NCI-H1436 treated with DMSO at 0.1 percent for 48 hours (cell line): ENCODE data around the gene UBFD1.
A peak's percentile ranks its signal among the peaks of the same experiment; 100 is the strongest.
"Not testable (repeated sequence)": the region's sequence is repeated elsewhere in the genome, so short reads cannot be mapped to it uniquely, and the experiment has no call there.

Source experiments
- DNase-seq: peaks from one replicate; lab custom pipeline; 2025; lab: John Stamatoyannopoulos, UW

Gene UBFD1

DNA sequence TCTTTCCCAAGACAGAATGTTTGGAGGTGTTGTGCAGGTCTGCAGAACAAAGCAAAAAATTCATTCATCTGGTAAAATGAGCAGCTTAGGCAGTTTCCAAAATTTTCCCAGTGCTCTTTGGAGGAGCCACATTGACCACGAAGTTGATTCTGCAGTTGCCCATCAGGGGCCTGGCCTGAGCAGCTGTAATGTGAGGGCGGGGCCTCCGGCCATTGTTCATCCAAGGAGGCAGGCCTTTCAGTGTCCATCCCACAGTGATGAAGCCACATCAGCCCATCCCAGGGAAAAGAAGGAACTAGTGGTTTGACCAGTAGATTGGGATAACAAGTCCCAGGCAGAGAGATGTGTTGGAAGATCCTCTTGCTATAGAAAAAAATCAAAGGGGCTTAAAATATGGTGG is 10.1 kb downstream of the UBFD1 start:
- no peak for DNase-seq

GRCh38 chr16:23570992-23571632 is 13.6 kb downstream of the UBFD1 start:
- no peak for DNase-seq

GRCh38 chr16:23571895-23572294 is 14.4 kb downstream of the UBFD1 start:
- DNase-seq: no peak

- DNase-seq: no peak
Observed at GRCh38 chr16:23572394-23572793, 14.9 kb downstream of the UBFD1 start.

GRCh38 chr16:23573817-23574216 is 16.3 kb downstream of the UBFD1 start:
- no peak for DNase-seq

GRCh38 chr16:23575834-23576233 is 18.3 kb downstream of the UBFD1 start:
- DNase-seq: no peak

DNA sequence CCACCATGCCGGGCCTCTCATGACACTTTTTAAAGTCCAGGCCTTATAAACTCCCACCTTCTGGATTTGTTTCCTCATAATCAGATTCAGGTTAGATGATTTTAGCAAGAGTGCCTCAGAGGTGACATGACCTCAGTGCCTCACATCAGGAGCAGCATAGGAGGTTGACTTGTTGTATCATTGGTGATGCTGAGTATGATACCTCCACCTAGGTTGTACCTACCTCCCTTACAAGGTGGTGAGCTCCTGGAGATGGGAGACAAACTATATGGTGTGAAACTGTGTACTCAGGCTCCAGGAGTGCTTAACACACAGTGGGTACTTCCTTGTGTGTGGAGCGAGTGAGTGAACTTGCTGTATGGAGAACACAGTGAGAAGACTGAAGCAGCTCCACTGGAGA is 20.0 kb downstream of the UBFD1 start:
- DNase-seq: no peak

DNA sequence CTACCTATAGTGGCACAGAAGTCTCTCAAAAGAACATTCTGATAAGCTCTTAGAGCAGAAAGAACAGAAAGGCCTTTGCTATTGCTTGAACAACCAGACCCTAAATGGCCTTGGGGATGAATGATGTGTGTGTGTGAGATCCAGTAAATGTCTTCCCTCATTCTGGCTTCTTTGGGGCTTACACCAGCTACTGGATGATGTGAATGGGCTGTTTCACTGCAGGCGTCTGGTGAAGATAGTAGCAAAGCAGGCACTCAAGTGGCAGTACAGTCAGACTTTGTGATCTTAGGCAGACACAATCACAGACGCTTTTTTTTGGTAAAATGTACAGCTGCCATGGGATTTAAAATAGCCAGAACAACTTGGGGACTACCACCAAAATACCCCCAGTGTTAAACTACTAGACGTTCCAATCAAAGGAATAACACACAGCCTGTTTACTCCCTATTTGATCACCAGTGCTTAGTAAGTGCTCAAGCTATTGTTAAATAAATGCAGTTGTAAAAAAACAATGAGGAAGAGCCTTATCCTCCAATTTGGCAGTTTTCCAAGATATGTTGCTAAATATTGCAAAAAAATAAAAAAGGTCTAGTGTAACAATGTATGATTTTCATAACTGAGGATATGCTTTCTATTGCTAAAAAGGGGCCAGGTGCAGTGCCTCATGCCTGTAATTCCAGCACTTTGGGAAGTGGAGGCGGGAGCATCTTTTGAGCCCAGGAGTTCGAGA is 20.7 kb downstream of the UBFD1 start:
- no peak for DNase-seq

DNA sequence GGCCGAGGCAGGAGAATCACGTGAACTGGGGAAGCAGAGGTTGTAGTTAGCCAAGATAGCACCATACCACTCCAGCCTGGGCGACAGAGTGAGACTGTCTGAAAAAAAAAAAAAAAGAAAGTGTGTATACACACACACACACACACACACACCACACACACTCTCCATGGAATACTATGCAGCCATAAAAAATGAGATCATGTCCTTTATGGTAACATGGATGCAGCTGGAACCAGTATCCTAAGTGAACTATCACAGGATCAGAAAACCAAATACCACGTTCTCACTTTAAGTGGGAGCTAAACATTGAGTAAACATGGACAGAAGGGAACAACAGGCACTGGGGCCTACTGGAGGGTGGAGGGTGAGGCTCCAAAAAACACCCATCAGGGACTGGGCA is 21.8 kb downstream of the UBFD1 start:
- DNase-seq: no peak

DNA sequence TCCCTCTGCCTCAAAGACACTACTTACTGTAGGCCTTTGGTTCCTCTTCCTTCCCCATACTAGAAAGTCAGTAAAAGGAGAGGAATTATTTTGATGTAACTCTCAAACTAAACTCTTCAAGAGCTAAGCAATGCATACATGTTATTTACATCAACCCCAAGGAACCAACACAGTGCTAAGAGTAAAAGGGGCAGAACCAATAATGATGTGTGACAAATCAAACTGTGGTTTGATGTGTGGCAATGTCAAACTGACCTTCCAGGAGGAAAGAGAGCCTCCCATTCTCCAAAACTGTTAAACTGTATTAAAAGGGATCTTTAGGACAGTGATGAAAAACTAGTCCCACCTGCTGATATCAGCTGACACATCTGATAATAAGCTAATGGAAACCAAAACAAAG is 22.9 kb downstream of the UBFD1 start:
- DNase-seq: no peak

- DNase-seq: no peak
Observed at GRCh38 chr16:23581764-23582163, 24.2 kb downstream of the UBFD1 start.

DNA sequence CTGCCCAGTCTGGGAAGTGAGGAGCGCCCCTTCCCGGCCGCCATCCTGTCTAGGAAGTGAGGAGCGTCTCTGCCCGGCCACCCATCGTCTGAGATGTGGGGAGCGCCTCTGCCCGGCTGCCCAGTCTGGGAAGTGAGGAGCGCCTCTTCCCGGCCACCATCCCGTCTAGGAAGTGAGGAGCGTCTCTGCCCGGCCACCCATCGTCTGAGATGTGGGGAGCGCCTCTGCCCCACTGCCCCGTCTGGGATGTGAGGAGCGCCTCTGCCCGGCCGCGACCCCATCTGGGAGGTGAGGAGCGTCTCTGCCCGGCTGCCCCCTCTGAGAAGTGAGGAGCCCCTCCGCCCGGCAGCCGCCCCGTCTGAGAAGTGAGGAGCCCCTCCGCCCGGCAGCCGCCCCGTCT is 25.7 kb downstream of the UBFD1 start:
- DNase-seq: not testable (repeated sequence)

DNA sequence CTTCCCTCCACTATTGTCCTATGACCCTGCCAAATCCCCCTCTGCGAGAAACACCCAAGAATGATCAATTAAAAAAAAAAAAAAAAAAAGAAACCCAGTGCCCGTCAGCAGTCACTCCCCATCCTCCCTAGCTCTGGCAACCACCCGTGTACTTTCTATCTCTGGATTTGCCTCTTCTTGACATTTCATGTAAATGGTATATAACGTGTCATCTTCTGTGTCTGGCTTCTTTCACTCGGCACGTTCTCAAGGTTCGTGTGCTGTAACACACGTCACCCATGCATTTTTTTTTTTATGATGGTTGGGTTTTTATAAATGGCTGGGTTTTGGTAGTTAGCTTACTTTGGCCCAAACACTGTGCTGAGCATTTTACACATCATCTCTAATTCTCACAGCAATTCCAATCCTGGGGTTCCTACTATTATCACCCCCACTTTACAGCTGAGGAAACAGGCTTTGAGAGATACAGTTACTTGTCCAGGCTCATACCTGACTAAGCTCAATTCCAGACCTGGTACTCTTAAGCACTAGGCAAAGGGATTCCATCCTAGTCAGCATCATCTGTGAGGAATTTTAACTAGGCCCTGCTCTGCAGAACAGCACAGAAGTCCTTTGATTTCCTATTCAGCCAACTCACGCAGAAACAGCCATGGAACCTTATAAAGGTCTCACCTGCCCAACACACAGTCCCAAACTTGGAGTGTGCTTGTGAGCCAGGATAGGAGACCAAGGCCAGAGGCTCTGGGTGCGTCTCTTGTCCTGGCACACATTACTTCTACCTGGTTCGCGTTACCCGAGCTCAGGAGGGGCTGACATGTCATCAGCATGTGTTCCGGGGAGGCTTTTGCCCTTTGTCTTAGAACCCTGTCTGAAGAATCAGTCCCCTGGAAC is 26.9 kb downstream of the UBFD1 start:
- no peak for DNase-seq

DNA sequence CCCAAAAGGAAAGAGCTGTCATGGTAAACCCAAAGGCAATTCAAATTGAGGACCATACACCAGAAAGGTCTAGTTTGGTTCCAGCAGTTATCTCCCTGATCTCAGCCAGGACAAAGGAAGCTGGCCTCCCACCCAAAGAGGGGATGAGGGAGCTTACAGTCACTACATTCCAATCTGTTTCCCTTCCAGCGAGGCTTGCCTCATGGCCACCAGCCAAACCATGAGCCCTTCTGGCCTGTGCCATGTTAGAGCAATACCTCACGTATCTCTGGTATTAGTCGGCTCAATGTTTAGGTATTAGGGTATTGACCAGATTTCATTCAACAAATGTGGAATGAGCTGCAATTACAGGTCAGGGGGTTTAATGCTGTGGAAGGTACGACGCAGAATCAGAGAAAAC is 30.2 kb downstream of the UBFD1 start:
- DNase-seq: no peak

- no peak for DNase-seq
Observed at GRCh38 chr16:23590181-23590580, 32.7 kb downstream of the UBFD1 start.

DNA sequence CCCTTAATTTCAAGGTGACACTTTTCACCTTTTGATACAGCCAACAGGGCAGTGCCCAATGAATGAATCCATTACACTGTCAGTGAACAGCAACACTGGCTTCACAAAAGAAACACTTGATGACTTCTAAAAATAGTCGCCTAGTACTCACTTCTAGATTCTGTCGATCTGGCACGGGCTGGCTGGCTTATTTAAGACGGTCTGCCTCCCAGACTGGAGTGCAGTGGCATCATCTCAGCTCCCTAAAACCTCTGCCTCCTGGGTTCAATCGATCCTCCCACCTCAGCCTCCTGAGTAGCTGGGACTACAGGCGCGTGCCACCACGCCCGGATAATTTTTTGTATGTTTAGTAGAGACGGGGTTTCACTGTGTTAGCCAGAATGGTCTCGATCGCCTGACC is 36.7 kb downstream of the UBFD1 start:
- no peak for DNase-seq

DNA sequence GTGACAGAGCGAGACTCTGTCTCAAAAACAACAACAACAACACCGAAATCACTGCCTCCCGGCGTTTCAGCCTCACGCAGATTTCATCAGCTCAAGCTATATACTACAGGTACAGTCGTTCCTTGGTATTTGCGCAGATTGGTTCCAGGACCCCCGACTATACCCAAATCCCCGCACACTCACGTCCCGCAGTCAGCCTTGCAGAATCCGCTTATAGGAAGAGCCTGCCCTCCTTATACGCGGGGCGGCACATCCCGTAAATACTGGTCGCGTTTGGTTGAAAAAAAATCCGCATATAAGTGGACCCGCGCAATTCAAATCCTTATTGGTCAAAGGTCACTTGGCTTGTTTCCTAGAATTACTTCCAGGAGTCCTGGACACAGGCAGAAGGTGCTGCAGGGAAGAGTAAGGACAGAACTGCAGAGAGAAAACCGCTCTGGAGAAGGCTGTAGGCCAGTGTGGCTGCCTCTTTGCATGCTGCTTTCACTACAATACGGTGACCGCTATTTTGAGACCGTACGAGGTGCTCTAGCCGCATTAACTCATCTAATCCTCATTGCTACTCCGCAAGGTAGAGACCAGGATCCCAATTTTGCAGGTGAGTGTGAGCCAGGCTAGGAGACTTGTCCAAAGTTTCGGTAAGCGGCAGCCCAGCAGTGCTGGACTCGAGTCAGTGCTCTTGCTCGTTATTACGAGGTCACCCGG is 37.9 kb downstream of the UBFD1 start:
- no peak for DNase-seq

DNA sequence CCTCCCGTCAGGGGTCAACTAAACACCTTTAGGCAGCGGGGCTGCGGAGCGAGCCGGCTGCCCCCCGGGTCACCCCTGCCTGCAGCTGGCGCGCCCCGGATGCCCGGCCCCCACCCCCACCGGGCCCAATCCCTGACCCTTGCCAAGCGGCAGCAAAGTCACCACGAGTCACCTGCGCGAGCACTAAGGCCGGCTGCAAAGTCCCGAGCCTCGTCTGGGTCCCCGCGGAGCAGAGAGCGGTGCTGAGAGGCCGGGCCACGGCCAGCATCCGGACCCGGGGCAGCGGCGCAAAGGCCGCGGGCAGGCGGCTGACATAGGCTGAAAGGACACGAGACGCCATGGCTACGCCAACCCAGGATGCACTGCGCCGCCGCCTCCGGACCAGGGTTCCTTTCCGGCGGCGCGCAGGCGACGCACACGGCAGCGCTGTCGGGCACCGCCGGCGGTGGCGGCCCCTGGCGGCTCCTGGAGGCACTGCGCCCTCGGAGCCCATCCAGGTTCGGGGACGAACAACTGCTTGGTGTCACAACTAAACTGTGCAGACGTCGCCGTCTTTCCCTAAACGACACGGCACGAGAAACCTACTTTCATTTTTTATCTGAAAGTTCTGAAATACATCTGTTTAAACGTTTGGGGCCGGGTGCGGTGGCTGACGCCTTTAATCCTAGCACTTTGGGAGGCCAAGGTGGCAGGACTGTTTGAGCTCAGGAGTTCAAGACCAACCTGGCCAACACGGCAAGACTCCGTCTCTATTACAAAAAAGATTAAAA is 38.6 kb downstream of the UBFD1 start, which contains the start of gene NDUFAB1:
NDUFAB1 (minus strand) TSS at position 366 of the 770 bp plus-strand sequence; CDS start at position 340, 26 bp downstream.
- DNase-seq: peak; percentile 5

- no peak for DNase-seq
Observed at GRCh38 chr16:23597003-23597756, 39.7 kb downstream of the UBFD1 start.

DNA sequence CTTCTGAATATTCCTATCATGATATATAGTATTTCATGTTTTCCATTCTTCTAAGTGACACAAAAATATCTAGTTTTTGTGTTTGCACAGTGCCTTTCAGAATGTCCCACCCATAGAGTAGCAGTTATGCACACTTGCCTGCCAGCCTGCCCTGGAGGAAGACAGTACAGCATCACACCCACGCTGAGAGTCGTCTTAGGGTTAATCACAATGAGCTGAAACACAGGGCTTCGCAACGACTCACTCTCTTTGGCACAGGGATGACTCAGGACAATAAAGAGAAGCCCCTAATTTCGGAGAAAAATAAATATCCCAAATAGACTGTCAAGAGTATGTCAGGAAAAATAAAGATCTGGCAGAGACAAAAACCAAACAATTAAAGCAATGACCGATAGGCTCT is 50.2 kb downstream of the UBFD1 start:
- DNase-seq: no peak

- no peak for DNase-seq
Observed at GRCh38 chr16:23608194-23608593, 50.7 kb downstream of the UBFD1 start.
